GM23338 (cell line): Measurements from ENCODE around the gene PCDHGA1.

ENCODE experiments used
- CREB1 ChIP-seq: fragments of 250-450 bp; sonication (Bioruptor Pico); IDR thresholded peaks from 2 replicates; pipeline ENCODE4 v1.5.0; 2020; ENCODE audit warnings: low read depth, mild to moderate bottlenecking, moderate library complexity
- CTCF ChIP-seq, 2 experiments: fragments of 200-600 bp in 1 of 2; sonication (generic) in 1 of 2; conservative IDR thresholded peaks; 2 replicates each; pipeline versions ENCODE4 v1.5.1 to v1.6.1; 2016 to 2017; ENCODE audit warnings: antibody characterized with exemption in 2 of 2, low read depth in 2 of 2, mild to moderate bottlenecking in 2 of 2, moderate library complexity in 1 of 2
- EZH2 ChIP-seq: fragments of 200-600 bp; sonication (generic); IDR thresholded peaks from one replicate; pipeline ENCODE4 v1.8.0; 2017; ENCODE audit warnings: antibody characterized with exemption, mild to moderate bottlenecking, low read depth; ENCODE audit not compliant: unreplicated experiment
- EZH2phosphoT487 ChIP-seq: fragments of 200-600 bp; sonication (generic); IDR thresholded peaks from one replicate; pipeline ENCODE4 v1.8.1; 2018; ENCODE audit warnings: antibody characterized with exemption; ENCODE audit not compliant: unreplicated experiment
- JUNB ChIP-seq: IDR thresholded peaks from one replicate; pipeline ENCODE4 v1.6.1; 2016; ENCODE audit warnings: antibody characterized with exemption; ENCODE audit not compliant: unreplicated experiment
- NANOG ChIP-seq: IDR thresholded peaks from 2 replicates; pipeline ENCODE4 v1.6.1; 2016; ENCODE audit warnings: antibody characterized with exemption, borderline replicate concordance
- POLR2AphosphoS5 ChIP-seq: IDR thresholded peaks from 2 replicates; pipeline ENCODE4 v1.6.1; 2016; ENCODE audit warnings: antibody characterized with exemption, low read depth
- REST ChIP-seq: IDR thresholded peaks from one replicate; pipeline ENCODE4 v1.6.1; 2018; ENCODE audit warnings: antibody characterized with exemption; ENCODE audit not compliant: unreplicated experiment
- STAT1 ChIP-seq: IDR thresholded peaks from one replicate; pipeline ENCODE4 v1.6.1; 2016; ENCODE audit warnings: antibody characterized with exemption; ENCODE audit not compliant: unreplicated experiment
- ZNF114 ChIP-seq: fragments of 250-450 bp; sonication (Bioruptor Pico); IDR thresholded peaks from 2 replicates; pipeline ENCODE4 v1.5.0; 2020; ENCODE audit warnings: mild to moderate bottlenecking, moderate library complexity
- ZNF331 ChIP-seq: fragments of 250-450 bp; sonication (Bioruptor Pico); IDR thresholded peaks from 2 replicates; pipeline ENCODE4 v1.5.0; 2020; ENCODE audit warnings: low read depth, mild to moderate bottlenecking, moderate library complexity
- ZNF462 ChIP-seq: fragments of 250-450 bp; sonication (Bioruptor Pico); IDR thresholded peaks from 2 replicates; pipeline ENCODE4 v1.5.0; 2020; ENCODE audit warnings: mild to moderate bottlenecking, moderate library complexity
- TF ChIP-seq, protein P1 (sequence below): IDR thresholded peaks from 2 replicates; pipeline ENCODE4 v1.6.1; 2016; ENCODE audit warnings: antibody characterized with exemption

DNA sequence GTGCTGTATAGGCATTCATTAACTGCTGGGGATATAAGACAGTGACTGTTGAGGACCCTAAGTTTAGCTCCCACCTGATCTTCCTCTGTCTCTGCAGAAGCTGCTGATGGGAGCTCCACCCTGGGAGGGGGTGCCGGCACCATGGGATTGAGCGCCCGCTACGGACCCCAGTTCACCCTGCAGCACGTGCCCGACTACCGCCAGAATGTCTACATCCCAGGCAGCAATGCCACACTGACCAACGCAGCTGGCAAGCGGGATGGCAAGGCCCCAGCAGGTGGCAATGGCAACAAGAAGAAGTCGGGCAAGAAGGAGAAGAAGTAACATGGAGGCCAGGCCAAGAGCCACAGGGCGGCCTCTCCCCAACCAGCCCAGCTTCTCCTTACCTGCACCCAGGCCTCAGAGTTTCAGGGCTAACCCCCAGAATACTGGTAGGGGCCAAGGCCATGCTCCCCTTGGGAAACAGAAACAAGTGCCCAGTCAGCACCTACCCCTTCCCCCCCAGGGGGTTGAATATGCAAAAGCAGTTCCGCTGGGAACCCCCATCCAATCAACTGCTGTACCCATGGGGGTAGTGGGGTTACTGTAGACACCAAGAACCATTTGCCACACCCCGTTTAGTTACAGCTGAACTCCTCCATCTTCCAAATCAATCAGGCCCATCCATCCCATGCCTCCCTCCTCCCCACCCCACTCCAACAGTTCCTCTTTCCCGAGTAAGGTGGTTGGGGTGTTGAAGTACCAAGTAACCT lies 180.7 kb downstream of the PCDHGA1 start:
- TF ChIP-seq CREB1 (CRISPR knock-in tag) (no peak), EZH2phosphoT487 (no peak), JUNB (no peak), POLR2AphosphoS5 (no peak), CTCF (conservative IDR thresholded peaks at IDR 0.05; ENCODE audit: low read depth in 2 of 2) (no peak), EZH2 (no peak), REST (no peak), NANOG (no peak), ZNF114 (CRISPR knock-in tag) (no peak), STAT1 (no peak), ZNF331 (CRISPR knock-in tag) (no peak), ZNF462 (CRISPR knock-in tag) (no peak)
- TF ChIP-seq, protein P1, sequence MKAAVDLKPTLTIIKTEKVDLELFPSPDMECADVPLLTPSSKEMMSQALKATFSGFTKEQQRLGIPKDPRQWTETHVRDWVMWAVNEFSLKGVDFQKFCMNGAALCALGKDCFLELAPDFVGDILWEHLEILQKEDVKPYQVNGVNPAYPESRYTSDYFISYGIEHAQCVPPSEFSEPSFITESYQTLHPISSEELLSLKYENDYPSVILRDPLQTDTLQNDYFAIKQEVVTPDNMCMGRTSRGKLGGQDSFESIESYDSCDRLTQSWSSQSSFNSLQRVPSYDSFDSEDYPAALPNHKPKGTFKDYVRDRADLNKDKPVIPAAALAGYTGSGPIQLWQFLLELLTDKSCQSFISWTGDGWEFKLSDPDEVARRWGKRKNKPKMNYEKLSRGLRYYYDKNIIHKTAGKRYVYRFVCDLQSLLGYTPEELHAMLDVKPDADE = no peak
